Measurements from ENCODE around the gene ARHGAP20.

The ARHGAP20 gene

GRCh38 chr11:110600322-110600721 lies 111.9 kb downstream of the ARHGAP20 start:
- no peak for DNase-seq

GRCh38 chr11:110599207-110599606 lies 113.0 kb downstream of the ARHGAP20 start:
- DNase-seq: no peak

- DNase-seq: no peak
Observed at GRCh38 chr11:110598725-110599124, 113.5 kb downstream of the ARHGAP20 start.

GRCh38 chr11:110587972-110588371 lies 124.3 kb downstream of the ARHGAP20 start:
- no peak for DNase-seq

GRCh38 chr11:110587129-110587528 lies 125.1 kb downstream of the ARHGAP20 start:
- no peak for DNase-seq

- DNase-seq: no peak
Observed at GRCh38 chr11:110584150-110584549, 128.1 kb downstream of the ARHGAP20 start.

GRCh38 chr11:110582728-110583432 lies 129.4 kb downstream of the ARHGAP20 start:
- DNase-seq: no peak

GRCh38 chr11:110580571-110580970 lies 131.7 kb downstream of the ARHGAP20 start:
- DNase-seq: no peak

- no peak for DNase-seq
Observed at GRCh38 chr11:110573411-110573810, 138.8 kb downstream of the ARHGAP20 start.

GRCh38 chr11:110571081-110571720 lies 141.0 kb downstream of the ARHGAP20 start:
- DNase-seq: no peak

GRCh38 chr11:110566577-110566976 lies 145.7 kb downstream of the ARHGAP20 start:
- DNase-seq: no peak

GRCh38 chr11:110565357-110566336 lies 146.6 kb downstream of the ARHGAP20 start:
- DNase-seq: no peak

GRCh38 chr11:110564676-110565356 lies 147.4 kb downstream of the ARHGAP20 start:
- DNase-seq: no peak

GRCh38 chr11:110544779-110545178 lies 167.5 kb downstream of the ARHGAP20 start:
- no peak for DNase-seq

- DNase-seq: no peak
Observed at GRCh38 chr11:110538154-110538553, 174.1 kb downstream of the ARHGAP20 start.

GRCh38 chr11:110530900-110531741 lies 181.1 kb downstream of the ARHGAP20 start:
- no peak for DNase-seq

- DNase-seq: no peak
Observed at GRCh38 chr11:110529043-110529442, 183.2 kb downstream of the ARHGAP20 start.

- no peak for DNase-seq
Observed at GRCh38 chr11:110527146-110527545, 185.1 kb downstream of the ARHGAP20 start.
